Mesenchymal stem cell (in vitro differentiated cells and primary cell): ENCODE results near the gene MGAT3.
A peak's percentile ranks its signal among the peaks of the same experiment; 100 is the strongest.

ENCODE experiments used
- DNase-seq: peaks from one replicate; pipeline ENCODE4 v3.0.0-alpha.2; 2013
- H2AFZ ChIP-seq: one replicate; pipeline ENCODE4 v1.6.1; 2013; ENCODE audit warnings: low read depth, mild to moderate bottlenecking, control low read depth, inconsistent platforms, low read length, moderate library complexity
- H2AK5ac ChIP-seq: 2 replicates; pipeline ENCODE4 v1.6.1; 2013; ENCODE audit warnings: low read length, moderate library complexity, mild to moderate bottlenecking, inconsistent platforms; ENCODE audit not compliant: severe bottlenecking
- H2BK120ac ChIP-seq: one replicate; pipeline ENCODE4 v1.6.1; 2013; ENCODE audit warnings: low read depth, mild to moderate bottlenecking, inconsistent platforms, low read length, moderate library complexity
- H2BK12ac ChIP-seq, 2 experiments: one replicate each; pipeline ENCODE4 v1.6.1; 2013; ENCODE audit warnings: inconsistent platforms in 2 of 2, low read length in 2 of 2, mild to moderate bottlenecking in 2 of 2, moderate library complexity in 2 of 2, control low read depth in 1 of 2
- H2BK15ac ChIP-seq: one replicate; pipeline ENCODE4 v1.6.1; 2013; ENCODE audit warnings: mild to moderate bottlenecking, low read depth, inconsistent platforms; ENCODE audit not compliant: poor library complexity, severe bottlenecking
- H2BK5ac ChIP-seq: 2 replicates; pipeline ENCODE4 v1.6.1; 2013; ENCODE audit warnings: low read depth, mild to moderate bottlenecking, low read length, control low read depth, inconsistent platforms; ENCODE audit not compliant: poor library complexity, severe bottlenecking
- H3K14ac ChIP-seq, 2 experiments: one replicate each; pipeline ENCODE4 v1.6.1; 2013; ENCODE audit warnings: inconsistent platforms in 2 of 2, low read length in 2 of 2, control low read depth in 1 of 2, mild to moderate bottlenecking in 1 of 2, moderate library complexity in 1 of 2
- H3K18ac ChIP-seq, 2 experiments: one replicate each; pipeline ENCODE4 v1.6.1; 2013; ENCODE audit warnings: inconsistent platforms in 2 of 2, low read length in 2 of 2, control low read depth in 1 of 2, low read depth in 1 of 2, mild to moderate bottlenecking in 1 of 2
- H3K23ac ChIP-seq, 2 experiments: one replicate each; pipeline ENCODE4 v1.6.1; 2013; ENCODE audit warnings: inconsistent platforms in 2 of 2, low read length in 2 of 2, mild to moderate bottlenecking in 2 of 2, moderate library complexity in 2 of 2, control low read depth in 1 of 2
- H3K27ac ChIP-seq: 2 replicates; pipeline ENCODE4 v1.5.1; 2013; ENCODE audit warnings: mild to moderate bottlenecking, moderate library complexity, low read length, control low read depth, inconsistent platforms; ENCODE audit not compliant: poor library complexity, severe bottlenecking
- H3K27me3 ChIP-seq, 2 experiments: 2 replicates each; pipeline versions ENCODE4 v1.6.1 to v1.7.0; 2013; ENCODE audit warnings: low read length in 2 of 2, mild to moderate bottlenecking in 2 of 2, moderate library complexity in 2 of 2, control low read depth in 1 of 2, inconsistent platforms in 1 of 2; ENCODE audit not compliant: control insufficient read depth in 1 of 2, insufficient read depth in 1 of 2
- H3K36me3 ChIP-seq, 2 experiments: 2 replicates each; pipeline versions ENCODE4 v1.6.1 to v1.7.0; 2013; ENCODE audit warnings: low read length in 2 of 2, control low read depth in 1 of 2, inconsistent platforms in 1 of 2, low read depth in 1 of 2, mild to moderate bottlenecking in 1 of 2; ENCODE audit not compliant: insufficient read depth in 2 of 2, control insufficient read depth in 1 of 2
- H3K4ac ChIP-seq, 2 experiments: one replicate each; pipeline ENCODE4 v1.6.1; 2013; ENCODE audit warnings: inconsistent platforms in 2 of 2, low read length in 2 of 2, mild to moderate bottlenecking in 2 of 2, moderate library complexity in 2 of 2, control low read depth in 1 of 2, low read depth in 1 of 2
- H3K4me1 ChIP-seq: 2 replicates; pipeline ENCODE4 v1.6.1; 2013; ENCODE audit warnings: low read depth, low read length, control low read depth; ENCODE audit not compliant: control insufficient read depth, insufficient read depth
- H3K4me2 ChIP-seq: 2 replicates; pipeline ENCODE4 v1.6.1; 2013; ENCODE audit warnings: low read length, mild to moderate bottlenecking, inconsistent platforms; ENCODE audit not compliant: poor library complexity, severe bottlenecking
- H3K4me3 ChIP-seq, 2 experiments: 2 replicates each; pipeline versions ENCODE4 v1.5.1 to v1.7.0; 2013; ENCODE audit warnings: low read length in 2 of 2, mild to moderate bottlenecking in 2 of 2, control low read depth in 1 of 2, low read depth in 1 of 2; ENCODE audit not compliant: insufficient read depth in 1 of 2
- H3K79me1 ChIP-seq: replicated peaks from 2 replicates; pipeline ENCODE4 v1.6.1; 2013; ENCODE audit warnings: mild to moderate bottlenecking, control low read depth, low read length, inconsistent platforms; ENCODE audit not compliant: poor library complexity, severe bottlenecking
- H3K9ac ChIP-seq: 2 replicates; pipeline ENCODE4 v1.7.0; 2013; ENCODE audit warnings: mild to moderate bottlenecking, low read length, moderate library complexity
- H3K9me3 ChIP-seq: 2 replicates; pipeline ENCODE4 v1.7.0; 2013; ENCODE audit warnings: mild to moderate bottlenecking, low read length; ENCODE audit not compliant: control insufficient read depth
- H4K8ac ChIP-seq: one replicate; pipeline ENCODE4 v1.6.1; 2013; ENCODE audit warnings: inconsistent platforms, mild to moderate bottlenecking, low read length, moderate library complexity
- H4K91ac ChIP-seq: one replicate; pipeline ENCODE4 v1.6.1; 2013; ENCODE audit warnings: mild to moderate bottlenecking, low read length, inconsistent platforms
- WGBS: methylation state at CpG from one replicate; pipeline ENCODE4 v1.1.7; 2013; ENCODE audit warnings: mixed read lengths; 5-methylcytosine and 5-hydroxymethylcytosine counted together

MGAT3 gene

GRCh38 chr22:39427751-39428596, 28.8 kb upstream of the MGAT3 start:
- WGBS = 81% methylated on average over 13 of the region's 13 CpGs
- no peak overlapping the region for H3K4me2 ChIP-seq
- H3K27ac ChIP-seq = peak overlapping the region; percentile 77
- no peak overlapping the region for H4K91ac ChIP-seq
- H3K23ac ChIP-seq = no peak overlapping the region
- H3K4ac ChIP-seq = no peak overlapping the region
- H3K9ac ChIP-seq = no peak overlapping the region
- DNase-seq = no peak
- no peak overlapping the region for H3K14ac ChIP-seq
- H2BK5ac ChIP-seq = peak overlapping the region; percentile 60
- no peak overlapping the region for H2BK15ac ChIP-seq
- peak overlapping the region; percentile 91 for H2AK5ac ChIP-seq
- H3K27me3 ChIP-seq = no peaks in the 10 kb centered on the region
- no peak overlapping the region for H2AFZ ChIP-seq
- H2BK12ac ChIP-seq = no peak overlapping the region
- no peak overlapping the region for H3K18ac ChIP-seq
- H3K36me3 ChIP-seq = peaks cover 53 to 69% of the 10 kb centered on the region in 2 experiments
- H3K4me1 ChIP-seq = peaks cover 23% of the 10 kb centered on the region
- no peaks in the 10 kb centered on the region for H3K9me3 ChIP-seq
- peak overlapping the region; percentile 51 for H4K8ac ChIP-seq
- peaks cover 4% of the 10 kb centered on the region for H3K79me1 ChIP-seq
- H2BK120ac ChIP-seq = no peak overlapping the region
- H3K4me3 ChIP-seq = no peak overlapping the region

- peaks cover 23% of the 10 kb centered on the region for H3K4me1 ChIP-seq
These were observed 28.2 kb upstream of the MGAT3 start for GRCh38 chr22:39428597-39429071.

GRCh38 chr22:39429186-39429585, 27.6 kb upstream of the MGAT3 start:
- no peak overlapping the region for H2BK120ac ChIP-seq
- H3K9ac ChIP-seq = no peak overlapping the region
- H3K18ac ChIP-seq = no peak overlapping the region
- H3K79me1 ChIP-seq = peaks cover 4% of the 10 kb centered on the region
- H2BK12ac ChIP-seq = no peak overlapping the region
- H3K4me3 ChIP-seq = no peak overlapping the region
- no peak overlapping the region for H3K14ac ChIP-seq
- peaks cover 26% of the 10 kb centered on the region for H3K4me1 ChIP-seq
- H3K23ac ChIP-seq = no peak overlapping the region
- DNase-seq = no peak
- H3K27ac ChIP-seq = peak overlapping the region; percentile 85
- H3K36me3 ChIP-seq = peaks cover 63 to 66% of the 10 kb centered on the region in 2 experiments
- H4K91ac ChIP-seq = no peak overlapping the region
- H2BK15ac ChIP-seq = no peak overlapping the region
- H3K9me3 ChIP-seq = no peaks in the 10 kb centered on the region
- H3K4me2 ChIP-seq = no peak overlapping the region
- peak overlapping the region; percentile 40 for H2AK5ac ChIP-seq
- 92% methylated on average over 13 of the region's 13 CpGs for WGBS
- peak overlapping the region; percentile 50 for H2BK5ac ChIP-seq
- no peak overlapping the region for H4K8ac ChIP-seq
- H2AFZ ChIP-seq = no peak overlapping the region
- H3K27me3 ChIP-seq = no peaks in the 10 kb centered on the region
- H3K4ac ChIP-seq = no peak overlapping the region

More at GRCh38 chr22:39428597-39429071, 28.2 kb upstream of the MGAT3 start:
- H2BK12ac ChIP-seq = no peak overlapping the region
- H3K79me1 ChIP-seq = peaks cover 4% of the 10 kb centered on the region
- H3K4me3 ChIP-seq = no peak overlapping the region
- H3K27ac ChIP-seq = peak overlapping the region; percentile 85
- peak overlapping the region; percentile 40 for H2AK5ac ChIP-seq
- H2BK15ac ChIP-seq = no peak overlapping the region
- no peaks in the 10 kb centered on the region for H3K27me3 ChIP-seq
- no peak overlapping the region for H3K4me2 ChIP-seq
- no peak overlapping the region for H4K8ac ChIP-seq
- H4K91ac ChIP-seq = no peak overlapping the region
- H2BK5ac ChIP-seq = peak overlapping the region; percentile 60
- H3K36me3 ChIP-seq = peaks cover 58 to 67% of the 10 kb centered on the region in 2 experiments
- no peak overlapping the region for H3K14ac ChIP-seq
- no peak overlapping the region for H2BK120ac ChIP-seq
- no peak overlapping the region for H3K9ac ChIP-seq
- no peak overlapping the region for H3K23ac ChIP-seq
- 51% methylated on average over 10 of the region's 10 CpGs for WGBS
- H3K4ac ChIP-seq = no peak overlapping the region
- no peak overlapping the region for H3K18ac ChIP-seq
- no peak for DNase-seq
- H2AFZ ChIP-seq = no peak overlapping the region
- no peaks in the 10 kb centered on the region for H3K9me3 ChIP-seq

- peaks cover 32% of the 10 kb centered on the region for H3K4me1 ChIP-seq
- no peak overlapping the region for H3K14ac ChIP-seq
- H4K91ac ChIP-seq = peak overlapping the region; percentile 22
- no peak overlapping the region for H3K27ac ChIP-seq
- H3K9ac ChIP-seq = no peak overlapping the region
- H2BK15ac ChIP-seq = no peak overlapping the region
- H3K27me3 ChIP-seq = no peaks in the 10 kb centered on the region
- DNase-seq = no peak
- H3K36me3 ChIP-seq = peaks cover 60 to 64% of the 10 kb centered on the region in 2 experiments
- H4K8ac ChIP-seq = no peak overlapping the region
- no peak overlapping the region for H3K4me3 ChIP-seq
- no peak overlapping the region for H2BK5ac ChIP-seq
- H2AK5ac ChIP-seq = peak overlapping the region; percentile 87
- no peak overlapping the region for H3K18ac ChIP-seq
- 96% methylated on average over 27 of the region's 27 CpGs for WGBS
- H2BK12ac ChIP-seq = no peak overlapping the region
- H2BK120ac ChIP-seq = no peak overlapping the region
- peaks cover 4% of the 10 kb centered on the region for H3K79me1 ChIP-seq
- no peak overlapping the region for H3K4me2 ChIP-seq
- H3K23ac ChIP-seq = no peak overlapping the region
- no peak overlapping the region for H3K4ac ChIP-seq
- H3K9me3 ChIP-seq = no peaks in the 10 kb centered on the region
- H2AFZ ChIP-seq = no peak overlapping the region
These were observed 26.8 kb upstream of the MGAT3 start for GRCh38 chr22:39429916-39430575.
